Measurements from ENCODE around the gene PRSS57.
"Not testable (repeated sequence)": the region's sequence is repeated elsewhere in the genome, so short reads cannot be mapped to it uniquely, and the experiment has no call there.

The PRSS57 gene

GRCh38 chr19:666985-667573 is 28.2 kb downstream of the PRSS57 start:
- not testable (repeated sequence) for DNase-seq

DNA sequence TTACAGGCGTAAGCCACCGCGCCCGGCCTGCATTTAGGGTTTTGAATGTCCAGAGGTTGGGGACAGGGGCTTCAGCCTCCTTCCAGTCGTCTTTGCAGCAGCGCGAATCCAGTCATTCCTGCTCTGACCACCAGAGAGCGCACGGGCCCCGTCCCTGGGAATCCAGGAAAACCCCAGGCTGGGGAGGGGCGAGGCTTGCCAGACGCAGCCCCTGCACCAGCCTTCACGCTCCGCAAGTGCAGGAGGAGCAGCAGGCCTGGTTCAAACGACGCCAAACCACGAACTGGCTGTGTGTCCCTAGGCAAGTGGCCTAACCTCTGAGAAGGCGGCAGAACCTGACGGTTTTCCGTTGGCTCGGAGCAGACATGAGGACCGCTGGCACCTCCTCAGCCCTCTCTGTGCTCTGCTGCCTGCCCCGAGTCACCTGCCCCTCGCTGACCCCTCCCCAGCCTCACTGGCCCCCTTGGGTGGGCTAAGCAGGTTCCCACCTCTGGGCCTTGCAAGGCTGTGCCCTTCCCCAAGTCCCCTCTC is 30.3 kb downstream of the PRSS57 start:
- DNase-seq: peak; percentile 87

DNA sequence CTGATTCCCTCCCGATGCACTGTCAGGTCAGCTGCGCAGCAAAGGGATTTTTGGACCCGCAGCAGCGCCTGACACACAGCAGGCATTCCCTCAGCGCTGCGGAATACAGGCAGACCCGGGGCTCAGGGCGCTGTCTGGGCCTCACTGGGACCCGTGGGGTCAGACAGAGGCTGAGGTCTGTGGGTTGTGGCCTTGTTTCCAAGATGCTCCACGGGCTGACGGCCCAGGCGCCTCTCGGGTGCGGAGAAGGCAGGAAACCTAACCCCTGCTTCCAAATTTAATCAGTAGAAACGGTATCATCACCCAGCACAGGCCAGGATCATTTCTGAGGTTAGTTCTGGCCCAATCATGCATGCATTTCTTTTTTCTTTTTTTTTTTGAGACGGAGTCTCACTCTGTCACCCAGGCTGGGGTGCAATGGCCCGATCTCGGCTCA is 31.6 kb downstream of the PRSS57 start:
- no peak for DNase-seq

- DNase-seq: peak; percentile 95
These were observed 32.1 kb downstream of the PRSS57 start, which contains the start of gene RNF126 for GRCh38 chr19:662962-663681. Gene RNF126 (minus strand): TSS chr19:663214. CDS start chr19:663121, 93 bp downstream.

GRCh38 chr19:662207-662961 is 32.9 kb downstream of the PRSS57 start:
- DNase-seq: peak; percentile 74

- DNase-seq: peak; percentile 78
These were observed 33.6 kb downstream of the PRSS57 start for GRCh38 chr19:661427-662196.

DNA sequence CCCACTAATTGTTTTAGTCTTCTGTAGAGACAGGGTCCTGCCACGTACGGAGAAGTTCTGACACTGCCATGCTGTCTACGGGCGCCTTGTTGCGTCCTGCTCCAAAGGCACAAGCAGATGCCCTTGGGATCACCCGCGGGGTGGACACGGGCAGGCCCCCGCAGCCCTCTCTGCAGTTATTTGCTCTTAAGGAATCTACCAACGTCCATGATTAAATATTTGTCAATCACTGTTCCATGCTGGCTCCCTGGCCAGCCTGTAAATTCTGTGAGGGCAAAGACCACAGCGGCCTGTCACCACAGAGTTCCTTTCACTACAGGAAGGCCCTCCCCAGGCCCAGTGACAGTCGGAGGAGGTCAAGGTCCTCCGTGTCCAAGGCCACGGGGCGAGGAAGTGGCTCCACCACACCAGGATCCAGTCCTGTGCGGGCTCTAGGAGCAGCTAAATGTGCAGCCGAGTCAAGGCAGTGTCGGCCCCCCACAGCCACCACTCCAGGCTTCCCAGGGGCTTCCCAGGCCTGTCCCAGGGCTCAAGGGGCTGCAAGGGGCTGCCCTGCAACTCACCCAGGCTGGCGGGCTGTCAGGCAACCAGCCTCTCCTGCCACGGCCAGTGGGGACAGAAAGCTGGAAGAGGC is 34.3 kb downstream of the PRSS57 start:
- no peak for DNase-seq

DNA sequence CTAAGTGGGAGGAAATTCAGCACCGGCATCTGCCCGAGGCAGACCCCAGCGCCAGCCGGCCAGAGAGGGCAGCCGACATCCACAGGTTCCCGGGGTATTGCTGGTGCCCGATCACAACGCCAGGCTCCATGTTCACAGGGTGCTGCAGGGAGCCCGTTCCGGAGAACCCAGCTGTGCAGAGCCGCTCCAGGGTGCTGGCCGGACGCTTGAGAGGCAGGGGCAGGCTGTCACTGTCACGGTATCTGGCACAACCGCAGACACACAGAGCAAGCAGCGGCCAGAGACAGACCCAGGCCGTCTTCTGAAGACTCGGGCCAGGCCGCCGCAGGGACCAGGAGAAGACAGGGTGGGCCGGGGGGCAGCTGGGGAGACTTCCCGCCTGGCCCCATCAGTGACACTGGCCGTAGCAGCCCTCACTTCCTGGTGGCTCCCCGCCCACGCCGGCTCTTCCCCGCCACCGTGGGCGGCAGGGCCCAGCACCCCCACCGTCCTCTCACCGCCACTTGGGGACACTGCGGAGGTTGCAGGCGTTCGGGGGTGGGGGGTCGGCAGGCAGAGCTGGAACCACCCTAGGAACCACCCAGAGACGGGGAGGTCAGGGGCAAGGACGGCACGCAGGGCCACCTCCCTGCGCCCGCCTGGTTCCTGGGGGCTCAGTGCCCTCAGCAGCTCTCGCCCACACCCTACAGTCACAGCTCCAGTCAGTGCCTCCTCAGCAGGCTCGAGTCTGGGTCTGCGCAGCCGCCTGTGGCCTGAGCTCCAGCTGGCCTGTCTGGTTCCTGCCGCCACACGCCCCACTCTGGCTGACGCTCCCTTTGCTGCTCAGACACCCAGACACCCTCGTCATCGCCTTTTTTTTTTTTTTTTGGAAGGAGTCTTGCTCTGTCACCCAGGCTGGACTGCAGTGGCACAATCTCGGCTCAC is 36.1 kb downstream of the PRSS57 start:
- peak; percentile 73 for DNase-seq

- DNase-seq: no peak
These were observed 37.0 kb downstream of the PRSS57 start for GRCh38 chr19:658059-658839.

DNA sequence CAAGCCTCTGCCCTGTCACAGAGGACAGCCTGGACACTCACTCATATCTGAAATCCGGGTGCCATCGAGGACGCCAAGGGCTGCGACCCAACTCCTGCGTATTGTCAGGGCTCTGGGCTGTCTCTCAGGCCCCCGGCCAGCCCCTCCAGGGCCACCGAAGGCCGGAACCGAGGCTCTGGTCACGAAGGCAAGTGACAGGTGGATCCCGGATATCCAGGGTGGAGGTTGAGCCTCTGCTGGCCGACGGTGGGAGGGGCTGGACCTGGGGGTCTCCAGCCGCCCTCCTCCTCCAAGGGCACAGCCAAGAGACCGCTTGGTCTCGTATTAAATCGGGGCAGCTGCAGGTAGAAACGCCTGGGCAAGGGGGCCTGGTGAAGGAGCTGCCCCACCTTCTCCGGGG is 37.6 kb downstream of the PRSS57 start:
- DNase-seq: no peak

- no peak for DNase-seq
These were observed 38.3 kb downstream of the PRSS57 start for GRCh38 chr19:656751-657559.

GRCh38 chr19:655691-656090 is 39.6 kb downstream of the PRSS57 start:
- no peak for DNase-seq

- no peak for DNase-seq
These were observed 41.8 kb downstream of the PRSS57 start for GRCh38 chr19:653425-653824.

GRCh38 chr19:652467-653389 is 42.5 kb downstream of the PRSS57 start:
- no peak for DNase-seq

DNA sequence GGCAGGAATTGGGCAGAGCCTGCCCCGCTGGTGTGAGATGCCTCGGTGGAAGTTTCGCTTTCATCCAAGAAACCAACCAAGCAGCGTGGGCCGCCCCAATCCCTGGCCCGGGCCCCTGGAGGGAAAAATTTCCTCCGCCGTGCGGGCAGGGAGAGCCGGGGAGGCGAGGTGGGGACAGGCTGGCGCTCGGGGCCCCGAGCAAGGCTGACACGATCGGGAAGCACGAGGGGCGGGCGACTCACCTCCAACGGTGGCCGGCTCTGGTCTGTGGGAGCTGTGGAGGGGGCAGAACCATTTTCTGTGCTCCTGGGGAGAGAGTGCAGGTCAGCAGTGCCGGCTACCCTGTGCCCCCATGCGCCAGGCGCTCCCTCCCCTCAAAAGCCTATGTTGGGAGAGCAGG is 43.3 kb downstream of the PRSS57 start:
- DNase-seq: no peak

DNA sequence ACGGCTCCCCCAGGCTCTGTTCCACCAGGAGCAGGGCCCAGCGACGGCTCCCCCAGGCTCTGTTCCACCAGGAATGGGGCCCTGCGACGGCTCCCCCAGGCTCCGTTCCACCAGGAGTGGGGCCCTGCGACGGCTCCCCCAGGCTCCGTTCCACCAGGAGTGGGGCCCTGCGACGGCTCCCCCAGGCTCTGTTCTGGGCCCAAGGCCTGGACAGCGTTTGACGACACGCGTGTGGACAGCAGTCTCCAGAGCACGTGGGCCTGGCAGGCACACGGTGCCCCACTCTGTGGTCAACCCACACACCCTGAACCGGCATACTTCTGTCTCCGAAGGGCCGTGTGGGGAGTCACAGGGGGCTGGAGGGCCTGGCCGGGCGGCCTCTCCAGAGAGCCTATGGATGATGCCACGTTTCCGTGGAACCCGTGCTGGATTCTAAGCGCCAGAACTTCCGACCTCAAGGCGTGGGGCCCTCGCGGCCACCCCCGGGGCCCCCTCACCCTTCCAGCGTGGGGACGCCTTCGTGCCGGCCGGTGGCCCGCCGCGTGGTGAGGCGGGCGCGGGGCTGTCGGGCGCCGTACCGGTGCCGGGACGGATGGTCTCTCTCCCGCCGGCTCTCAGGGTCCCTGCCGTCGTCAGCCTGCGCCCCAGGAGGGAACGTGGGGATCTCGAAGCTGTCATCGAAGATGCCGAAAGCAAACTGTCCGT is 44.0 kb downstream of the PRSS57 start:
- DNase-seq: no peak

- DNase-seq: no peak
These were observed 45.1 kb downstream of the PRSS57 start for GRCh38 chr19:650121-650520.
